Left kidney (tissue), 2 donors: ENCODE measurements around the gene CLOCK. TPM values are rescaled to one million over a fixed set of nuclear protein-coding genes. Genes with fewer than 3 reads are reported as not detected.

Source experiments
- DNase-seq: peaks from one replicate; pipeline ENCODE4 v3.0.0-alpha.2; 2013
- polyA plus RNA-seq: library from polyadenylated mRNA; unstranded; fragments of 120-200 nt; gene quantifications from one replicate; pipeline ENCODE4 v1.2.1, GENCODE V29; 2013; ENCODE audit not compliant: insufficient read length

Gene CLOCK
- polyA plus RNA-seq, 1 donor, result 25.4 TPM

- DNase-seq, result no peak
Measured at GRCh38 chr4:55380576-55380975, 166.1 kb downstream of the CLOCK start.

- DNase-seq, result no peak
Measured at GRCh38 chr4:55378617-55379467, 167.9 kb downstream of the CLOCK start.

Other genes with a start within 250 kb of the CLOCK start
- 18.0 TPM for gene SRD5A3, start 200.7 kb downstream of the CLOCK start, polyA plus RNA-seq
- gene TMEM165, start 151.0 kb downstream of the CLOCK start, polyA plus RNA-seq, result 101 TPM
- not detected for gene PDCL2, start 45.3 kb upstream of the CLOCK start, polyA plus RNA-seq
- 7.7 TPM for gene NMU, start 89.4 kb upstream of the CLOCK start, polyA plus RNA-seq